Amniotic stem cell (primary cell): ENCODE data around the gene ITGB3.
"Not testable (repeated sequence)": the region's sequence is repeated elsewhere in the genome, so short reads cannot be mapped to it uniquely, and the experiment has no call there.

Experiments used
- DNase-seq: peaks from one replicate; lab custom pipeline; 2025; lab: John Stamatoyannopoulos, UW

Gene ITGB3

DNA sequence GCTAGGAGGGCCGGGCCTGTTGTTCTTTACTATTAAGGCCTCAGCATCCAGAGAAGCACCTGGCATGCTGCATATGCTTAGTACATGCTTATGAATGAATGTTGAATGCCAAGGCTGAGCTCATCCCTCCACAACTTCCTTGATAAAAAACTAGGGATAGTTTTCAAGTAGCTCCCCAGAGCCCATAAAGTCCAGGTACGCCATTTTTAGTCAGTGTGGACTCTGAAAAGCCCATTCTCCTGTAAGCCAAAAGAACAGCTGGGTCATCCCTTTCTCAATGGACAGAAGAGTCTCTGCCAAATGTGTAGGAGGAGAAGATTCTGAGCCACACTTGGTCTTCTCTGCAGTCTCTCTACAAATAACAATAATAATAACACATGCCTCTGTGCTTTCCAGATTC is 8.9 kb upstream of the ITGB3 start:
- no peak for DNase-seq

DNA sequence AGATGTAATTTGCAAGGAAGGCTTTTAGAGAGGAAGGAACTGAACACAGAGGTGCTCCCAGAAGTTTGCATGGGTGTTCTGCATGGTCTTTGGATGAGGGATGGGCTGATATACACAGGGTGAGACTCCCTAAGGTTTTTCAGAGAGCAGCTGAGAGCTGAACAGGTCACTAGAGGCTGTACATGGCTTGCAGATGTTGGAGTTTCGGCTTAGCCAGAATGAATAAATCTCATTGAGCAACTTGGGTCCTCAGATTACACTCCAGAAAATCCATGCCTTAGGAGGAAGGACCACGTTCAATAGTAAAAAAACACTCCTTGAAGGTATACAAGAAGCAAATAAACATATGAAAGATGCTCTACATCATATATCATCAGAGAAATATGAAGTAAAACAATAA is 7.5 kb upstream of the ITGB3 start:
- no peak for DNase-seq

DNA sequence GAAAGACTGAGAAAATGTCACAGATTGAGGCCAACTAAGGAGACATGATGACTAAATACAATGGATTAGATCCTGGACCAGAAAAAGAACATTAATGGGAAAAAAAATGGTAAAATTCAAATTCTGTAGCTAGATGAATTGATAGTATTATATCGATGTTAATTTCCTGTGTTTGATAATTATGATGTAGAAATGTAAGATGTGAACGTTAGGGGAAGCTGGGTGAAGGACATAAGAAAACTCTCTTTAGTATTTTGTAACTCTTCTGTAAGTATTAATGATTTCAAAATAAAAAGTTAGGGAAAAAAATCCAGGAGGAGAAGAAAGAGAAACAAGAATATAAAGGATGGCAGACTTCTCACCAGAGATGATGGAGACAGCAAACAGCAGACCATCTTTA is 2.8 kb upstream of the ITGB3 start:
- DNase-seq = no peak

DNA sequence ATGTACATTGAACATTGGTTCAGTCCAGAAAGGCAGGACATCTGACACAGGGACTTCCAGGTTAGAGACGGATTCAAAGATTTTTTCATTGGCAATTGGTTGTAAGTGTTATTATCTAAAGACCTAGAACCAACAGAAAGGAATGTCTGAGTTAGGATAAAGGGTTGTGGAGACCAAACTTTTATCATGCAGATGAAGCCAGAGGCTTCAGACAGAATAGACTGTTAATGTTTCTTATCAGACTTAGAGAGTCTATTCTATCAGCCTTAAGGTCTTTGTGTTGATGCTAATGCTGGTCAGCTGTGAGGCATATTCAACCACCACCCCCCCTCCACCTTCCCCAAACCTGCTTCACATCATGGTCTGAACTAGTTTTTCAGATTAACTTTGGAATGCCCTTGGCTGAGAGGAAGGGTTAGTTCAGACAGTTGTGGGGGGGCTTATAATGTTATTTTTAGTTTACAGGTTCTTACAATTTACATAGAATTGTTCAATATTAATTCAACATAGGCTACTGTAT is 2.1 kb upstream of the ITGB3 start:
- no peak for DNase-seq

DNA sequence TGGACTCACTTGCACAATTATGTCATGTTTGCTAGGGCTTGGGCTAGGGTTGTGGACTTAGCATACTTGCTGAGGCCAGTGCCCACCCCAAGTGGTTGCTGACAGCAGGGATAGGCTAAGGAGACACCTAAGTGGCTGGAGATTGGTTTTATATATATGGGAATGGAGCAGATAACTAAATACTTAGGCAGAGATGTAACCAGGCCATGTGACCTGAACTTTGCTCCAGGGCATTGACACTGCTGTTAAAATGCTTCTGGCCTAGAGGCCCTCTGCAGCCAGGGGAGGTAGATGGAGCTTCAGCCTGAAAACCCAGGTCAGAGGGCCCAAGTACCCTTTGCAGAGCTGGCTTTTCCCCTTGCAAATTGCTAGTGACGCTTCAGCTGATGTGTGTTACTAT is 1.4 kb upstream of the ITGB3 start:
- DNase-seq = no peak

DNA sequence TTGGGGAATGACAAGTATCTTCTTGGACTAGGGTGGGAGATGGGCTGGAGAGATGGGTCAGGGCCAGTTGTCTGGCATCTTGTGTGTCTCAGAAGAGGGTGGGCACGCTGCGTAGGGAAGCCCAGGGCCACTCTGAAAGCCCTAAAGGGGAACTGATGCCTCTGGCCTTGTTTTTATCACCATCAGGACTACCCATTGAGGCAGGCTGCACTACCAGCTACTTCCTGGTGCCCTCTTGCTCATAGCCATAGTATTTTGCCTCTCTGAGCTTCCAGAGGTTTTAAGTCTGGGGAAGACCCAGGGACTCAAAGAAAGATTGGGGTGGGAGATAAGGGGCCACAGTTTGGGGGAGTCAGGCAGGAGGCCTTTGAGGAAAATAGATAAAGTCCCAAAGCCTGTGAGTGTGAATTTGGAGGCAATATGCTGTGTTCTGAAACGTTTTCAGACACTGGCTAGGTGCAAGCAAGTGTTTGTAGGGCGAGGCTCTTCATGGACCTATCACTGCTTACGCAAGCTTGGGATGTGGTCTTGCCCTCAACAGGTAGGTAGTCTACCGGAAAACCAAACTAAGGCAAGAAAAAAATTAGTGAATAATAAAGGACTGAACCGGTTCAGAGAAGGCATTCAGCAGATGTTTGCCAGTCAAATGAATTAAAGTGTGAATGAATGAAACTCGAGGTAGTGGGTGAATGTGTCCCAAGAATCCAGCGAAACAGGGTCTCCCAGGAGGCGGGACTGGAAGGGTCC is 688 bp upstream of the ITGB3 start:
- DNase-seq = no peak

DNA sequence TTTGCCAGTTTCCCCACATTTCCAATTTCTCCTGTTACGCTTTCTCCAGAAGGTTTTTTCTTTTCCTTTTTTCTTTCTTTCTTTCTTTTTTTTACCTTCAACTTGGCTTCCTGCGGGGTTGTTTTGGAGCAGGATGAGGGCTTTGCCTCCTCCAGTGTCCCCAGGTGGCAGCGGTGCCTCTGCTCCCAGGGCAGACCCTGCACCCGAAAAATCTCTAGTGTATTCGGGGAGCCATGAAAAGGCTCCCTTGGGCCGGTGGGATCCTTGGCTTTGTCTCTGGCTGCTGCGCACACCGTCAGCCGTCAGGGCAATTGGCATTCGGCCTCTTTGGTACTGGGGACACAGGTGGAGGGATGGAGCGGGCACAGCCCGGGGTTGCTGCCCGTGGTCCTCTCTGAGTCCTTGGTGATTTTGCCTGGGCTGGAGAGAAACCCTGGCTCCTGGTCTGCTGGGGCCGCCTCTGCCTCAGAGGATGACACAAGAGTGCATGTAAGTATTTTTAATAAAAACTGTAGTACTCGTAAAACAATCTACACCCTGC is 846 bp downstream of the ITGB3 start:
- DNase-seq = no peak

DNA sequence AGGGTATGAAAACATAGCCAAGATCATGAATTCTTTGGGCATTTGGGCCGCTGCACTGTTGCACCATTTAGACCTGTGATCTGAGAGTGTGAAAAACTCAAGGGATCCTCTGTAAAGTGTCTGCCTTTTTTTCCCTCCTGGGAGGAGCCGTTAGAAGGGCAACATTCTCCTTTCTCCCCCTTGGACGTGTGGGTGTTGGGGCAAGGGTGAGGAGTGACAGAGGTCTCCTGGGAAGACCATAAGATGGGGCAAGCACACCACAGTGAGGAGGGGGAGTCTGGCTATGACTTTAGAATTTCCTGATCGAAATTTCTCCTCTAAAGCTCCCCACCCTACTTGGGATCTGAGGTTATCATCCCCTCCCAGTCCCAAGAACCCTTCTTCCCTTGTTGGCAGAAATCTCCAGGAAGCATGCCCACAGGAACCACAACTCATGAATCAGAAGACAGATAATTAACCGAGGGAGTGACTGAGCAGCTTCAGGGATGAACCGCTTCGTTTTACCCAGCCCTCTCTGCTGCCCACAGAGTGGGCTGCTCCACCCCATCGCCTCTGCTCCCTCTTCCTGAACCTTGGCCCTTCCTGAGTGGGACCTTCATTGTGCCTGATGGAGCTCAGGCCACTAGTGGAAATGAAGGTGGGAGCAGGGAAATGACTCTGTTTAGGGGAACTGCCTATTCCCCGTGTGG is 4.2 kb downstream of the ITGB3 start:
- DNase-seq = peak; percentile 17

DNA sequence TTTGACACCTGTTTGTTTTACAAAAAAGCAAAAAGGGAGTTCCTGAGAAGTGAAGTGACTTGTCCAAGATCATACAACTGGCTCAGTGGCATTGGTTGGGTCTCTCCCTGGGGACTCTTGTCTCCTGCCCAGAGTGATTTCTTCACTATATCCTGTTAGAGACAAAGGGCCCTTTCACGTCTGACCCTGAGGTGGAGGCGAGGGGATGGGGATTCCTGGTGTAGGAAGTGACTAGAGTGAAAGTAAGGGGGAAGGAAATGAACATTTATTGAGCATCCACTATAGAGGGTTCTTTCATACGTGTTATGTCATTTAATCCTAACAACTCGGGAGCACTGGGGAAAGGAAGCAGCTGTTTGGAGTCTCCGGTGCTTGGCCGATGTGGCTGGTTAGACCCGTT is 9.0 kb downstream of the ITGB3 start:
- no peak for DNase-seq

DNA sequence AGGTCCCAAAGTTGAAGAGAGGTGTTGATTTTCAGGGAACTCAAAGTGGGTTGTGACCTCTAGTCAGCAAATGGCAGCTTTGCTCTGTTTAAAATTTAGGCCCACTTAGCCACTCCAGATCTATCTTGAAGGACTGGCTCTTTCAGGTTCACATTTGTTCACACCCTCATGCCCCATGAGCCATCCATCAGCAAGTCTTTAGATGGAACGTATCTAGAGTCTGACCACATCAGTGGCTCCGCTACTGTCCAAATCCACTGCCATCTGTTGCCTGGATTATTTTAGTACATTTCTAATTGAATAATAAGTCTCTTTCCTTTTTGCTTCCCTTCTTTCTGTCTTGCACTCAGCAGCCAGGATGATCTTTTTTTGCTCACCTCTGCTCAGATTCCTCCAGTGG is 10.5 kb downstream of the ITGB3 start:
- no peak for DNase-seq

DNA sequence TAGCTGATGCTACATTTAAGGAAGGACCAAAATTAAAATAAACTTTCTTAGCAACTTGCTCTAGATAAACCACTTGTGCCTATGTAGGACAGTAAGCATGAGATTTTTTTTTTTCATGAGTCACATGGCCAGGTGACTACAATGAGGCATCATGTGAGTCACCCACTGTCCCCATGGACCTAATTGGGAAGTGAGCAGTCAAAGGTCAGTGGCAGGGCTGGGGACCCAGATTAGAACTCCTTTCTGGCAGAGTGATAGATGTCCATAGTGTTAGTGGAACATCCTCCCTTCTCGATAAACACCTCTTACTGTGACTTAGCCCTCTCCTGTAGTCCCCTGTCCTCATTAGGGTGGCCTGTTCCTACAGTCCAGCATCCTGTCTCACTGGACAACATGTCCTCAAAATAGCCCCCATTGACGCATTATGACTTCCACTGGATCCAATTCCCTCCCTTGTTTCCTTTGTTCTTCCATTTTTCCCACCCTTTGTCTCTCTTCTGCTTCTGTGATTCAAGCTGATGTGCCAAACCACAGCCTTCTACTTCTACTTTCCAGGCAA is 12.4 kb downstream of the ITGB3 start:
- peak; percentile 14 for DNase-seq

DNA sequence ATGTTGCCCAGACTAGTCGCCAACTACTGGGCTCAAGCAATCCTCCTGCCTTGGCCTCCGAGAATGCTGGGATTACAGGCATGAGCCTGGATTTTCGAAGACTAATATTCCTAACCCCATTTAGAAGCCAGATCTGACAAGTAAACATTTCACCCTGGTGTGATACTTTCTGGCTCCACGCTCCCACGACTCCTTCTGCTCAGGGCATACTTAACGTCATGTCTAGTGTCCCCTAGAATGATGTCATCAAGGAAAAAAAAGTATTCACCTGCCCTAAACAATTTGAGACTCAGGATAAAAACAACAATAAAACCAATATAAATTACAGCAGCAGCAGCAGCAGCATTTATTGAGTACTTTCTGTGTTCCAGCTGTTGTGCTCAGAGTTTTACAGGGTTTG is 13.2 kb downstream of the ITGB3 start:
- DNase-seq = no peak

DNA sequence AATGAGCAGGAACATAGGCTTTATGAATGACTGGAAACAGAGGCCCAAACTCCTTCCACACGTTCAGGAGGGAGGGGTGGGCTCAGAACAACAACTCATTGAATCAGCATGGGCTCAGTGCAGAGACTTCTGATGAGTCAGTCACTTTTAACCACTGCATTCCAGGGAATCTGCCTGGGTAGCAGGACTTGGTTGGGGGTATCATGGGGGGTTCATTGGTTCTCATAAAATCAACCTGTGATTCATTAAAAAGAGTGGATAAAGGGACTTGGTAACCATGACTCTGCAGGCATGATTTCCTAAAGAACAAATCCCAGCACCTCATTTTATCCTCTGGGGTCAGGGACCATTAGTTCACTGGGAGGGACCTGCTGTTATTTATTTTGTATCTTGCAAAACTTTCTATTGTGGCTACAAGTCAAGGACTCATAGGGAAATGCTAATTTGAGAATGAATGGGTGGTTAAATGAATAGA is 13.8 kb downstream of the ITGB3 start:
- peak; percentile 38 for DNase-seq

DNA sequence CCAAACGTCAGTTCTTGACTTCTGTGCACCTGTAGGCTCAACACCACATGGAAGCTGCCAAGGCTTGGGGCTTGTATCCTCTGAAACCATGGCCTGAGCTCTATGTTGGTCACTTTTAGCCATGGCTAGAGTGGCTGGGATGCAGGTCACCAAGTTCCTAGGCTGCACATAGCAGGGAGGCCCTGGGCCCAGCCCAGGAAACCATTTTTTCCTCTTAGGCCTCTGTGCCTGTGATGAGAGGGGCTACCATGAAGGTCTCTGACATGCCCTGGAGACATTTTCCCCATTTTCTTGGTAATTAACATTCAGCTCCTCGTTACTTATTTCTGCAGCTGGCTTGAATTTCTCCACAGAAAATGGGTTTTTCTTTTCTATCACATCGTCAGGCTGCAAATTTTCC is 15.3 kb downstream of the ITGB3 start:
- DNase-seq = not testable (repeated sequence)

DNA sequence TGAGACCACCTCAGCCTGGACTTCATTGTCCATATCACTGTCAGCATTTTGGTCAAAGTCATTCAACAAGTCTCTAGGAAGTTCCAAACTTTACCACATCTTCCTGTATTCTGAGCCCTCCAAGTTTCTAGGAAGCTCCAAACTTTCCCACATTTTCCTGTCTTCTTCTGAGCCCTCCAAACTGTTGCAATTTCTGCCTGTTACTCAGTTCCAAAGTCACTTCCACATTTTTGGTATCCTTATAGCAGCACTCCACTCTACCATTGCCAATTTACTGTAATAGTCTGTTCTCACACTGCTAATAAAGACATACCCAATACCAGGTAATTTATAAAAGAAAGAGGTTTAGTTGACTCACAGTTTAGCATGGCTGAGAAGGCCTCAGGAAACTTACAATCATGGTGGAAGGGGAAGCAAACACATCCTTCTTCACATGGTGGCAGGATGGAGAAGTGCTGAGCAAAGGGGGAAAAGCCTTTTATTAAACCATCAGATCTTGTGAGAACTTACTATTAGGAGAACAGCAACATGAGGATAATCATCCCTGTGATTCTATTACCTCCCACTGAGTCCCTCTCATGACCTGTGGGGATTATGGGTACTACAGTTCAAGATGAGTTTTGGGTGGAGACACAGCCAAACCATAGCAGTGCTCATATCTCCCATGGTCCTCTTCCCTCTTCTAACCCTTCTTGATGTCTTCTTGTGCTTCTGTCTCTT is 16.1 kb downstream of the ITGB3 start:
- not testable (repeated sequence) for DNase-seq

DNA sequence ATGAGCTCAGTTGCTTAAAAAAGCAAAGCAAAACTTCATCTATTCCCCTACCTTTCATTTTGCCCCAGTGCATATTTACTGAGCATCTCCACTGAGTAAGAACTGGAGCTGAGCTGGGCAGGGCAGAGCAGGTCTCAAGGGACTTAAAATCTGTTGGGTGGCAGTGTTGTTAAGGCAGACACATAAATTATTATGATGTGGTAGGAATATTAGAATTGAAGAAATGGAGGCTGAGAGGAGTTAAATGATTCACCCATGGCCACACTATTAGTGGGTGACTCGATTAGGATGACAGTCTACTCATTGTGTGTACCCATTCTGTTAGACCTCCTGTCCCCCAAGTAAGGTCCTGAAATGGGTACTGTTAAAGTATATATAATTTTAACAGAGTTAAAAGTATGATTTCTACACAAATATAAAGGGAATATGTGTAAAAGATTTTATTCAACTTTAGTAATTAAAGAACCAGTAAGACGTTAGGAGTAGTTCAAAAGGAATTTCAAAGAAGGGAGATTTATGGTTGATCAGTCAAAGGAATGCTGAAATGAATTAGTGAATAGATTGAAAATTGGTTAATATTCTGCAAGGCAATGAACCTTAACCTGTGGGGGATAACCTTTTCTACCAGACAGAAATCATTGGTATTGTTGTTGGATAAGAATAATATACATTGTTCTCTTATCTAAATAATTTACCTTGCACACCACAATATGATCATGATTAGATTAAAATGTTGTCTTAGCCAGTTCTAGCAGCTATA is 17.5 kb downstream of the ITGB3 start:
- DNase-seq = no peak

DNA sequence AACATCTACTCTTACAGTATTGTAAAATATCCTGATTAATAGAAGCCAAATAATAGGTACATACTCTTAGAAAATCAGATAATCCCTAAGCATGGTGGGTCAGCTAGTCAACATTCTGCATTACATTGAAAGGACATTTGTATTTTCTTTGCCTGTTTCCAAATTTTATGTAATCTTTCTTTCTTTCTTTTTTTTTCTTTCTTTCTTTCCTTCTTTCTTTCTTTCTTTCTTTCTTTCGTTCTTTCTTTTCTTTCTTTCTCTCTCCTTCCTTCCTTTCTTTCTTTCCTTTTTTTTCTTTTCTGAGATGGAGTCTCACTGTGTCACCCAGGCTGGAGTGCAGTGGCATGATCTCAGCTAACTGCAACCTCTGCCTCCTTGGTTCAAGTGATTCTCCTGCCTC is 18.9 kb downstream of the ITGB3 start:
- no peak for DNase-seq

DNA sequence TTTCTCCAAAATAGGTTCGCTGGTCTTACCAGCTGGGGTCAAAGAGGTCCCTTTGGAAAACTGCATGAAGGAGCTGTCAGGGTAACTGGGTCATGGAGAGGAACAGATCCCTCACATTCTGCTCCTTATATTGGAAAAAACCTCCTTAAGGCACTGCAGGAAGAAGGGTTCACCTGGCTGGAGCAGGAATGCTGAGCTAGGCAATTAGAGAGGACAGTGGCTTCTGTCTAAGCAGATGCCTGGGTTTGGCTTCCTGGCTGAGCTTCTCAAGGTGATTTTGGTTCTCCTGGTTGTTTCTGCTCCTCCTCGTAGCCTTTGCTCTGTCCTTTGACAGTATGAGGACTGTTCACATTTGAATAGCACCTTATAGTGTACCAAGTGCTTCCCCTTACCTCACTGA is 19.6 kb downstream of the ITGB3 start:
- no peak for DNase-seq

DNA sequence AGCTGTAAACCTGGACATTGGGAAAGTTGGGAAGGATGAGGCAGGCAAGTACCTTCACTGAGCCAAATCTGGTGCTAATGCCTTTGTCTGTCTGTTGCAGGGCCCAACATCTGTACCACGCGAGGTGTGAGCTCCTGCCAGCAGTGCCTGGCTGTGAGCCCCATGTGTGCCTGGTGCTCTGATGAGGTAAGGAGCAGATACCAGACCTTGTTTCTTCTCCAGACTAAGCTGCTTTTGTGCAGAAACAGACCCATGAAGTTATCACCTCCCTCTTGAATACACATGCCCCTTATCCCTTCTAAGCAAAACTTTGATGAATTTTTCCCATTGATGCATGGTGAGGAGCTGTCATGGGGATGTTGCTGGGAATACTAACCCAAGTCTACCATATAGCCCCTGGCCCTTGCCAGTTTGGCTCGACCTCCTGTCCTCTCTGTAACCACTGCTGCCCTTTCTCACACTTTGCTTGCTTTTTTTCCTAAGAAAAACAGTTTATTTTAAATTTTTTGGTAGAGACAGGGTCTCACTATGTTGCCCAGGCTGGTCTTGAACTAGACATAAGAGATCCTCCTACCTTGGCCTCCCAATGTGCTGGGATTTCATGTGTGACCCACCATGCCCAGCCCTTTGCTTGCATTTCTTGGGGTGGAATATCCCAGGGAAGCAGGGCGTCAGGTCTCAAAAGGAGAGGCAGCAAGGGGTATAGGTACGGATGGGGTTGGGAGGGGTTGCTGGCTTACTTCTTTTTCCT is 20.9 kb downstream of the ITGB3 start:
- no peak for DNase-seq

DNA sequence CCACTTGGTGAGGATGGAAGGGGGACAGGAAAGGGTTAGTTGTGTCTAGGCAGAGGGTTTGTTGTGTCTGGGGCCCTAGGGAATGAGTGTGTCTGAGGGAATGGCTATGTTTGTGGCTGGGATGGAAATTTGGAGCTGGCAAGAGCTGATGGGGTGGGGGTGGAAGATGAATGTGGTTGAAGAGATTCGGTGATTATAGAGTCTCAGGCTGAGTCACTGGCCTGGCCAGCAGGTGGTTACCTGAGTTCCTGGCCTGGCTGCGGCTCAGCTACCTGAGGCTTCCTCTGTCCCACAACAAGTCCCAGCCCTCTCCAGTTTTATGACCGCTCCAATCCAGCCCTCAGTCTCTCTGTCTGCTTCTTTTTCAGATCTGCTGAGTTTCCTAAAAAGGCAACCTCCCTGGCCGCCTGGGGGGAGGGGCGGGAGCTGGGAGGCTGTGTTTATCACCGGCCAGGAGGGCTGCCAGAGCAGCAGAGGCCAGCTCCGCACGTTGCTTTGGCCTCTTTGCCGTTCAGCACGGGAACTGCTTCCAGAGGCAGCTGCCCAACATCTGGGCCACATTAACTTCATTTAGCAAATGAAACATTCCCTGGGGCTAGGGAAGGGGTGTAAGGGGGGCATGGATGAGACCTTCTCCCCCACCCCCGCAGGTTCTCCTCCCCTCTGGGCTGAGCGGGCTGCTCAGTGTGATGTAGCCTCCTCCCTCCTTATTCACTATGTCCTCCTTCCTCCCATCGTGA is 21.8 kb downstream of the ITGB3 start:
- DNase-seq = peak; percentile 24
